K562 (cell line): ENCODE measurements around the gene PCDHGC4. TPM values are rescaled to one million over a fixed set of nuclear protein-coding genes. Genes with fewer than 3 reads are reported as not detected.

ENCODE experiments used
- CHD4 ChIP-seq: fragments of 200-600 bp; sonication (generic); IDR thresholded peaks from 3 replicates; pipeline ENCODE4 v1.6.1; 2012; ENCODE audit warnings: low read depth, mild to moderate bottlenecking, mixed read lengths, low read length, inconsistent platforms; ENCODE audit not compliant: insufficient read depth, insufficient replicate concordance, poor library complexity, severe bottlenecking
- FOXJ2 ChIP-seq: fragments of 200-800 bp; sonication (Bioruptor generic); IDR thresholded peaks from 2 replicates; pipeline ENCODE4 v1.6.1; 2016; ENCODE audit warnings: missing genetic modification characterization, missing compliant biosample characterization
- HDAC2 ChIP-seq: fragments of 450-650 bp; IDR thresholded peaks from 2 replicates; pipeline ENCODE4 v1.6.1; 2016; ENCODE audit warnings: mild to moderate bottlenecking
- KDM4B ChIP-seq, 2 experiments: fragments of 450-650 bp in 1 of 2; sonication (generic) in 1 of 2; IDR thresholded peaks; 2 replicates each; pipeline ENCODE4 v1.6.1; 2016 to 2017; ENCODE audit warnings: borderline replicate concordance in 2 of 2, antibody characterized with exemption in 1 of 2, low read depth in 1 of 2, mild to moderate bottlenecking in 1 of 2
- KHSRP ChIP-seq: fragments of 450-650 bp; IDR thresholded peaks from 2 replicates; pipeline ENCODE4 v1.6.1; 2017
- MAFK ChIP-seq: IDR thresholded peaks from 2 replicates; pipeline ENCODE4 v1.6.1; 2011; ENCODE audit warnings: low read length, improper control_type of control experiment
- POLR2H ChIP-seq: IDR thresholded peaks from 2 replicates; pipeline ENCODE4 v1.6.1; 2016; ENCODE audit warnings: missing genetic modification characterization, low read depth, mild to moderate bottlenecking, control low read depth, missing compliant biosample characterization, moderate library complexity
- RCOR1 ChIP-seq, 2 experiments: IDR thresholded peaks; 2 replicates each; pipeline ENCODE4 v1.6.1; 2012; ENCODE audit warnings: low read depth in 2 of 2, low read length in 2 of 2, borderline replicate concordance in 1 of 2, improper control_type of control experiment in 1 of 2
- SNRNP70 ChIP-seq: fragments of 200-400 bp; formaldehyde crosslinking; optimal IDR thresholded peaks from 2 replicates; pipeline ENCODE3; 2017; ENCODE audit warnings: low read depth, low read length
- SRSF7 ChIP-seq: fragments of 200-400 bp; formaldehyde crosslinking; optimal IDR thresholded peaks from 2 replicates; pipeline ENCODE3; 2017; ENCODE audit warnings: mild to moderate bottlenecking, low read depth, low read length
- TBL1XR1 ChIP-seq, 2 experiments: IDR thresholded peaks; 2 replicates each; pipeline ENCODE4 v1.6.1; 2012; ENCODE audit warnings: improper control_type of control experiment in 2 of 2, low read length in 2 of 2, mild to moderate bottlenecking in 1 of 2
- TEAD1 ChIP-seq, 2 experiments: fragments of 450-650 bp in 1 of 2; sonication (generic) in 1 of 2; formaldehyde crosslinking; IDR thresholded peaks; 2 replicates each; pipeline versions ENCODE4 v1.4.0 to v1.8.0; 2020 to 2022; ENCODE audit warnings: mild to moderate bottlenecking in 2 of 2, missing genetic modification reagents in 1 of 2
- ZC3H11A ChIP-seq: IDR thresholded peaks from 2 replicates; pipeline ENCODE4 v1.6.1; 2012; ENCODE audit warnings: low read depth, low read length, improper control_type of control experiment
- ZNF436 ChIP-seq: fragments of 250-450, 450-650 bp; sonication (Bioruptor Pico); formaldehyde crosslinking; IDR thresholded peaks from 2 replicates; pipeline ENCODE4 v1.7.0; 2020; ENCODE audit warnings: mild to moderate bottlenecking
- polyA plus RNA-seq, 8 experiments: library from polyadenylated mRNA; depleted of rRNA in 4 of 8; stranded (reverse) in 5 of 8; unstranded in 3 of 8; fragments of >200 nt; fragmentation: Nextera tagmentation in 2 of 8; fragmentation: Illumina TruSeq in 1 of 8; extraction: Ambion mirVana in 2 of 8; extraction: Trizol in 1 of 8; gene quantifications; 2 replicates each; pipeline versions ENCODE4 v1.2.1 to v1.2.3, GENCODE V29; 2011 to 2014; ENCODE audit warnings: inconsistent platforms in 1 of 8, missing spikeins in 1 of 8
- total RNA-seq, 7 experiments: library from RNA; depleted of rRNA in 6 of 7; stranded (reverse); fragments of >200 nt in 6 of 7; fragmentation: Illumina TruSeq in 2 of 7; extraction: Trizol in 2 of 7; gene quantifications; 2 replicates each; pipeline versions ENCODE4 v1.2.1 to v1.2.3, GENCODE V29; 2011 to 2021; ENCODE audit warnings: low replicate concordance in 1 of 7
- TF ChIP-seq, protein P1 (sequence below): IDR thresholded peaks from 2 replicates; pipeline ENCODE4 v1.6.1; 2016; ENCODE audit warnings: missing genetic modification characterization, missing compliant biosample characterization
- TF ChIP-seq, protein P2 (sequence below), 3 experiments: IDR thresholded peaks in 2 of 3; conservative IDR thresholded peaks in 1 of 3; 2 replicates each; pipeline ENCODE4 v1.5.1; 2011 to 2012; ENCODE audit warnings: low read length in 3 of 3, mild to moderate bottlenecking in 3 of 3, control low read depth in 2 of 3, improper control_type of control experiment in 1 of 3, inconsistent platforms in 1 of 3, low read depth in 1 of 3, mixed read lengths in 1 of 3, moderate library complexity in 1 of 3; ENCODE audit not compliant: insufficient read depth in 2 of 3
- TF ChIP-seq, protein P3 (sequence below): fragments of 250-450 bp; sonication (Bioruptor Pico); IDR thresholded peaks from 2 replicates; pipeline ENCODE4 v1.5.0; 2020; ENCODE audit warnings: mild to moderate bottlenecking
- TF ChIP-seq, protein P4 (sequence below): fragments of 450-650 bp; formaldehyde crosslinking; IDR thresholded peaks from 2 replicates; pipeline ENCODE4 v1.4.0; 2020; ENCODE audit warnings: mild to moderate bottlenecking
- TF ChIP-seq, protein P5 (sequence below), 2 experiments: fragments of 450-650 bp in 1 of 2; sonication (generic) in 1 of 2; formaldehyde crosslinking in 1 of 2; IDR thresholded peaks in 1 of 2; conservative IDR thresholded peaks in 1 of 2; 2 replicates each; pipeline versions ENCODE4 v1.6.1 to v1.8.1; 2016 to 2023; ENCODE audit warnings: mild to moderate bottlenecking in 2 of 2, moderate library complexity in 2 of 2, inconsistent platforms in 1 of 2, missing genetic modification reagents in 1 of 2

PCDHGC4 gene
- total and polyA plus RNA-seq, 9 of the 15 experiments (the other 6 are each of a cell fraction or from before 2014, with no cell fraction given) = 0.05 TPM; not detected in 8

DNA sequence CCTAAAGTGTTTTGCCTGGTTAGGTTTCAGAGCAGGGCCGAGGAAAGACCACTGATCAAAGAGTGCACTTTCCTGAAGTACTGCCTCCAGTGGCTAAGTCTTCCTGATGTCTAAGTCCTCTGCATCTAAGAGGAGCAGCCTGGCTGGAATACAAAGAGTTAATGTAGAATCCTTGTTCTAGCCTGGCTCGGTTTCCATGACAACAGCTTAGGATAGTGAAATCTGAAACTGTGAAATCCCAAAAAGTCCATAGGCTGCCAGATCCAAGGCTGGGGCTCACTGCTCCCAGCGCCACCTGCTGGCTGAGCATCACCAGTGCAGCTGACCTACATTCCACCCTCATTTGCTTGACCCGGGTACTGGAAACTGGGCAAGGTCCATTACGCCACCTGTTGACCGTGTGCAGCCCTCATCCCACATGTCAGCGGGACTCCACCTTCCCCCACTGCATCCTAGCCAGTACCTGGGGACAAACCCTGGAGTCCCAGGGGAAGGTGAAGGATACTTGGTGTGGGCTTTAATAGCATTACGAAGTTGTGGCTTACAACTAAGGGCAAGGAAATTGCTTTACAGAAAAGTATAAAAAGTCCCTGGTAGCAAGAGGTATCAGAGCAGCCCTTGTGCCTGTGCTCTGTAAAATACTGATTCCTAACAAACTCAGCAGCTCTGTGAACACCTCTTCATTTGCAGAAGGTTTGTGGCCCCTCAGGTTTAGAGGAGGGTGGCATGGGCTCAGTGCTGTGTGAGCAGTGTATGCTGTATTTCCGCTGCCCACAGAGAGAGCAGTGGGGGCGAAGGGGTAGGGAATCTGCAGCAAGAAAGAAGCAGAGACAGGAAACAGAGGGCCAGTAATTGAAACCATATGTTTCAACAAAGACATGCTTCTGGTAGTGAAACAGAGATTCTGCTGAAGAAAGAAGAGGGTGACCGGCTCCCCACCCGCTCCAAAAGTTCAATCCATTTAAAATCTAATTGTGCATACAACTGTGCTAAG lies 40.1 kb downstream of the PCDHGC4 start (continued):
- TF ChIP-seq, protein P1, sequence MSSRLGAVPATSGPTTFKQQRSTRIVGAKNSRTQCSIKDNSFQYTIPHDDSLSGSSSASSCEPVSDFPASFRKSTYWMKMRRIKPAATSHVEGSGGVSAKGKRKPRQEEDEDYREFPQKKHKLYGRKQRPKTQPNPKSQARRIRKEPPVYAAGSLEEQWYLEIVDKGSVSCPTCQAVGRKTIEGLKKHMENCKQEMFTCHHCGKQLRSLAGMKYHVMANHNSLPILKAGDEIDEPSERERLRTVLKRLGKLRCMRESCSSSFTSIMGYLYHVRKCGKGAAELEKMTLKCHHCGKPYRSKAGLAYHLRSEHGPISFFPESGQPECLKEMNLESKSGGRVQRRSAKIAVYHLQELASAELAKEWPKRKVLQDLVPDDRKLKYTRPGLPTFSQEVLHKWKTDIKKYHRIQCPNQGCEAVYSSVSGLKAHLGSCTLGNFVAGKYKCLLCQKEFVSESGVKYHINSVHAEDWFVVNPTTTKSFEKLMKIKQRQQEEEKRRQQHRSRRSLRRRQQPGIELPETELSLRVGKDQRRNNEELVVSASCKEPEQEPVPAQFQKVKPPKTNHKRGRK = no peak
- TF ChIP-seq KDM4B (IDR thresholded peaks at IDR 0.05; ENCODE audit: borderline replicate concordance in 2 of 2, low read depth in 1 of 2) (no peak), MAFK (peak; percentile 28; the same call in 1 of the 2 replicates), SNRNP70 (no peak), CHD4 (no peak), TEAD1 (CRISPR knock-in tag; IDR thresholded peaks at IDR 0.05) (peak; percentile 69 to 94), SRSF7 (no peak), RCOR1 (IDR thresholded peaks at IDR 0.05; ENCODE audit: borderline replicate concordance in 1 of 2, low read depth in 2 of 2, low read length in 2 of 2) (peak in 1 of 2 experiments; percentile 83; a peak in 2 of 4 replicates), ZC3H11A (no peak), TBL1XR1 (IDR thresholded peaks at IDR 0.05; ENCODE audit: low read length in 2 of 2) (peak in 1 of 2 experiments; percentile 48; a peak in 1 of 4 replicates), POLR2H (tag) (no peak), ZNF436 (no peak), FOXJ2 (no peak), HDAC2 (no peak), KHSRP (no peak)
- TF ChIP-seq, protein P2, sequence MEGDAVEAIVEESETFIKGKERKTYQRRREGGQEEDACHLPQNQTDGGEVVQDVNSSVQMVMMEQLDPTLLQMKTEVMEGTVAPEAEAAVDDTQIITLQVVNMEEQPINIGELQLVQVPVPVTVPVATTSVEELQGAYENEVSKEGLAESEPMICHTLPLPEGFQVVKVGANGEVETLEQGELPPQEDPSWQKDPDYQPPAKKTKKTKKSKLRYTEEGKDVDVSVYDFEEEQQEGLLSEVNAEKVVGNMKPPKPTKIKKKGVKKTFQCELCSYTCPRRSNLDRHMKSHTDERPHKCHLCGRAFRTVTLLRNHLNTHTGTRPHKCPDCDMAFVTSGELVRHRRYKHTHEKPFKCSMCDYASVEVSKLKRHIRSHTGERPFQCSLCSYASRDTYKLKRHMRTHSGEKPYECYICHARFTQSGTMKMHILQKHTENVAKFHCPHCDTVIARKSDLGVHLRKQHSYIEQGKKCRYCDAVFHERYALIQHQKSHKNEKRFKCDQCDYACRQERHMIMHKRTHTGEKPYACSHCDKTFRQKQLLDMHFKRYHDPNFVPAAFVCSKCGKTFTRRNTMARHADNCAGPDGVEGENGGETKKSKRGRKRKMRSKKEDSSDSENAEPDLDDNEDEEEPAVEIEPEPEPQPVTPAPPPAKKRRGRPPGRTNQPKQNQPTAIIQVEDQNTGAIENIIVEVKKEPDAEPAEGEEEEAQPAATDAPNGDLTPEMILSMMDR (IDR thresholded peaks at IDR 0.05 in 2 of 3, conservative IDR thresholded peaks at IDR 0.05 in 1 of 3; ENCODE audit: insufficient read depth in 2 of 3, low read depth in 1 of 3, low read length in 3 of 3) = peak; percentile 98 to 99 (median 99)
- TF ChIP-seq, protein P3, sequence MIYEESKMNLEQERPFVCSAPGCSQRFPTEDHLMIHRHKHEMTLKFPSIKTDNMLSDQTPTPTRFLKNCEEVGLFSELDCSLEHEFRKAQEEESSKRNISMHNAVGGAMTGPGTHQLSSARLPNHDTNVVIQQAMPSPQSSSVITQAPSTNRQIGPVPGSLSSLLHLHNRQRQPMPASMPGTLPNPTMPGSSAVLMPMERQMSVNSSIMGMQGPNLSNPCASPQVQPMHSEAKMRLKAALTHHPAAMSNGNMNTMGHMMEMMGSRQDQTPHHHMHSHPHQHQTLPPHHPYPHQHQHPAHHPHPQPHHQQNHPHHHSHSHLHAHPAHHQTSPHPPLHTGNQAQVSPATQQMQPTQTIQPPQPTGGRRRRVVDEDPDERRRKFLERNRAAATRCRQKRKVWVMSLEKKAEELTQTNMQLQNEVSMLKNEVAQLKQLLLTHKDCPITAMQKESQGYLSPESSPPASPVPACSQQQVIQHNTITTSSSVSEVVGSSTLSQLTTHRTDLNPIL (CRISPR knock-in tag) = no peak
- TF ChIP-seq, protein P4, sequence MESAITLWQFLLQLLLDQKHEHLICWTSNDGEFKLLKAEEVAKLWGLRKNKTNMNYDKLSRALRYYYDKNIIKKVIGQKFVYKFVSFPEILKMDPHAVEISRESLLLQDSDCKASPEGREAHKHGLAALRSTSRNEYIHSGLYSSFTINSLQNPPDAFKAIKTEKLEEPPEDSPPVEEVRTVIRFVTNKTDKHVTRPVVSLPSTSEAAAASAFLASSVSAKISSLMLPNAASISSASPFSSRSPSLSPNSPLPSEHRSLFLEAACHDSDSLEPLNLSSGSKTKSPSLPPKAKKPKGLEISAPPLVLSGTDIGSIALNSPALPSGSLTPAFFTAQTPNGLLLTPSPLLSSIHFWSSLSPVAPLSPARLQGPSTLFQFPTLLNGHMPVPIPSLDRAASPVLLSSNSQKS = no peak
- TF ChIP-seq, protein P5, sequence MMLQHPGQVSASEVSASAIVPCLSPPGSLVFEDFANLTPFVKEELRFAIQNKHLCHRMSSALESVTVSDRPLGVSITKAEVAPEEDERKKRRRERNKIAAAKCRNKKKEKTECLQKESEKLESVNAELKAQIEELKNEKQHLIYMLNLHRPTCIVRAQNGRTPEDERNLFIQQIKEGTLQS (IDR thresholded peaks at IDR 0.05) = no peak
- TF ChIP-seq, protein P5 (CRISPR knock-in tag; conservative IDR thresholded peaks at IDR 0.05) = no peak
